ENCODE measurements around the gene CDRT4.

The CDRT4 gene

GRCh38 chr17:15470536-15470935 is 3.1 kb upstream of the CDRT4 start:
- H3K9ac ChIP-seq (ENCODE audit: low read depth, low read length), result no peak overlapping the region

GRCh38 chr17:15469260-15469659 is 1.8 kb upstream of the CDRT4 start:
- Histone ChIP-seq H3K4me2 (ENCODE audit: low read length) (no peak overlapping the region), H3K36me3 (ENCODE audit: insufficient read depth, low read length) (no peaks in the 10 kb centered on the region), H3K4me3 (ENCODE audit: low read length) (no peak overlapping the region), H3K9me3 (replicated peaks; ENCODE audit: low read length) (no peaks in the 10 kb centered on the region), H3K4me1 (ENCODE audit: control insufficient read depth, insufficient read depth, low read length) (peaks cover 11% of the 10 kb centered on the region), H3K9ac (ENCODE audit: low read depth, low read length) (no peak overlapping the region), H3K27me3 (ENCODE audit: control insufficient read depth, insufficient read depth, low read length) (peaks cover 4% of the 10 kb centered on the region)

More at GRCh38 chr17:15470536-15470935, 3.1 kb upstream of the CDRT4 start:
- H3K4me1 ChIP-seq (ENCODE audit: control insufficient read depth, insufficient read depth, low read length), result peaks cover 11% of the 10 kb centered on the region
- peaks cover 4% of the 10 kb centered on the region for H3K27me3 ChIP-seq (ENCODE audit: control insufficient read depth, insufficient read depth, low read length)
- no peaks in the 10 kb centered on the region for H3K9me3 ChIP-seq (replicated peaks; ENCODE audit: low read length)
- H3K4me2 ChIP-seq (ENCODE audit: low read length), result no peak overlapping the region
- no peak overlapping the region for H3K4me3 ChIP-seq (ENCODE audit: low read length)
- no peaks in the 10 kb centered on the region for H3K36me3 ChIP-seq (ENCODE audit: insufficient read depth, low read length)

GRCh38 chr17:15468126-15468525 is 705 bp upstream of the CDRT4 start:
- no peak overlapping the region for H3K4me3 ChIP-seq (ENCODE audit: low read length)
- no peaks in the 10 kb centered on the region for H3K36me3 ChIP-seq (ENCODE audit: insufficient read depth, low read length)
- peaks cover 4% of the 10 kb centered on the region for H3K27me3 ChIP-seq (ENCODE audit: control insufficient read depth, insufficient read depth, low read length)
- no peaks in the 10 kb centered on the region for H3K9me3 ChIP-seq (replicated peaks; ENCODE audit: low read length)
- H3K4me2 ChIP-seq (ENCODE audit: low read length), result no peak overlapping the region
- H3K9ac ChIP-seq (ENCODE audit: low read depth, low read length), result no peak overlapping the region
- peaks cover 22% of the 10 kb centered on the region for H3K4me1 ChIP-seq (ENCODE audit: control insufficient read depth, insufficient read depth, low read length)

GRCh38 chr17:15466131-15466530 is 1.3 kb downstream of the CDRT4 start:
- Histone ChIP-seq H3K27me3 (ENCODE audit: control insufficient read depth, insufficient read depth, low read length) (peaks cover 4% of the 10 kb centered on the region), H3K4me1 (ENCODE audit: control insufficient read depth, insufficient read depth, low read length) (peaks cover 28% of the 10 kb centered on the region), H3K9ac (ENCODE audit: low read depth, low read length) (no peak overlapping the region), H3K36me3 (ENCODE audit: insufficient read depth, low read length) (no peaks in the 10 kb centered on the region), H3K9me3 (replicated peaks; ENCODE audit: low read length) (no peaks in the 10 kb centered on the region), H3K4me2 (ENCODE audit: low read length) (no peak overlapping the region), H3K4me3 (ENCODE audit: low read length) (no peak overlapping the region)

- Histone ChIP-seq H3K4me2 (ENCODE audit: low read length) (no peak overlapping the region), H3K9me3 (replicated peaks; ENCODE audit: low read length) (no peaks in the 10 kb centered on the region), H3K4me1 (ENCODE audit: control insufficient read depth, insufficient read depth, low read length) (peaks cover 28% of the 10 kb centered on the region), H3K9ac (ENCODE audit: low read depth, low read length) (no peak overlapping the region), H3K27me3 (ENCODE audit: control insufficient read depth, insufficient read depth, low read length) (peaks cover 4% of the 10 kb centered on the region), H3K4me3 (ENCODE audit: low read length) (no peak overlapping the region), H3K36me3 (ENCODE audit: insufficient read depth, low read length) (no peaks in the 10 kb centered on the region)
These were observed 2.2 kb downstream of the CDRT4 start for GRCh38 chr17:15465045-15465701.

- Histone ChIP-seq H3K27me3 (ENCODE audit: control insufficient read depth, insufficient read depth, low read length) (peaks cover 4% of the 10 kb centered on the region), H3K4me3 (ENCODE audit: low read length) (no peak overlapping the region), H3K9ac (ENCODE audit: low read depth, low read length) (no peak overlapping the region), H3K4me1 (ENCODE audit: control insufficient read depth, insufficient read depth, low read length) (peaks cover 22% of the 10 kb centered on the region), H3K36me3 (ENCODE audit: insufficient read depth, low read length) (no peaks in the 10 kb centered on the region), H3K9me3 (replicated peaks; ENCODE audit: low read length) (no peaks in the 10 kb centered on the region), H3K4me2 (ENCODE audit: low read length) (no peak overlapping the region)
These were observed 3.0 kb downstream of the CDRT4 start for GRCh38 chr17:15464231-15464985.

GRCh38 chr17:15462976-15463772 is 4.2 kb downstream of the CDRT4 start:
- Histone ChIP-seq H3K9me3 (replicated peaks; ENCODE audit: low read length) (no peaks in the 10 kb centered on the region), H3K4me2 (ENCODE audit: low read length) (peak overlapping the region; percentile 18), H3K4me1 (ENCODE audit: control insufficient read depth, insufficient read depth, low read length) (peaks cover 19% of the 10 kb centered on the region), H3K36me3 (ENCODE audit: insufficient read depth, low read length) (no peaks in the 10 kb centered on the region), H3K4me3 (ENCODE audit: low read length) (no peak overlapping the region), H3K9ac (ENCODE audit: low read depth, low read length) (peak overlapping the region; percentile 31), H3K27me3 (ENCODE audit: control insufficient read depth, insufficient read depth, low read length) (peaks cover 2% of the 10 kb centered on the region)

GRCh38 chr17:15457723-15458094 is 9.7 kb downstream of the CDRT4 start:
- Histone ChIP-seq H3K4me1 (ENCODE audit: control insufficient read depth, insufficient read depth, low read length) (peaks cover 25% of the 10 kb centered on the region), H3K9ac (ENCODE audit: low read depth, low read length) (peak overlapping the region; percentile 6), H3K4me2 (ENCODE audit: low read length) (peak overlapping the region; percentile 55), H3K4me3 (ENCODE audit: low read length) (peak overlapping the region; percentile 37), H3K36me3 (ENCODE audit: insufficient read depth, low read length) (no peaks in the 10 kb centered on the region), H3K27me3 (ENCODE audit: control insufficient read depth, insufficient read depth, low read length) (no peaks in the 10 kb centered on the region), H3K9me3 (replicated peaks; ENCODE audit: low read length) (no peaks in the 10 kb centered on the region)

- Histone ChIP-seq H3K4me3 (ENCODE audit: low read length) (peak overlapping the region; percentile 37), H3K9ac (ENCODE audit: low read depth, low read length) (peak overlapping the region; percentile 6), H3K36me3 (ENCODE audit: insufficient read depth, low read length) (no peaks in the 10 kb centered on the region), H3K4me2 (ENCODE audit: low read length) (peak overlapping the region; percentile 55), H3K27me3 (ENCODE audit: control insufficient read depth, insufficient read depth, low read length) (no peaks in the 10 kb centered on the region), H3K9me3 (replicated peaks; ENCODE audit: low read length) (no peaks in the 10 kb centered on the region), H3K4me1 (ENCODE audit: control insufficient read depth, insufficient read depth, low read length) (peaks cover 22% of the 10 kb centered on the region)
These were observed 10.3 kb downstream of the CDRT4 start for GRCh38 chr17:15456972-15457722.

- H3K36me3 ChIP-seq (ENCODE audit: insufficient read depth, low read length), result no peaks in the 10 kb centered on the region
- H3K4me1 ChIP-seq (ENCODE audit: control insufficient read depth, insufficient read depth, low read length), result peaks cover 27% of the 10 kb centered on the region
- H3K27me3 ChIP-seq (ENCODE audit: control insufficient read depth, insufficient read depth, low read length), result no peaks in the 10 kb centered on the region
- H3K4me3 ChIP-seq (ENCODE audit: low read length), result no peak overlapping the region
- peak overlapping the region; percentile 55 for H3K4me2 ChIP-seq (ENCODE audit: low read length)
- H3K9ac ChIP-seq (ENCODE audit: low read depth, low read length), result peak overlapping the region; percentile 6
- no peaks in the 10 kb centered on the region for H3K9me3 ChIP-seq (replicated peaks; ENCODE audit: low read length)
These were observed 10.9 kb downstream of the CDRT4 start for GRCh38 chr17:15456496-15456895.

GRCh38 chr17:15454346-15454745 is 13.1 kb downstream of the CDRT4 start:
- H3K4me3 ChIP-seq (ENCODE audit: low read length), result no peak overlapping the region
- no peak overlapping the region for H3K4me2 ChIP-seq (ENCODE audit: low read length)
- H3K36me3 ChIP-seq (ENCODE audit: insufficient read depth, low read length), result no peaks in the 10 kb centered on the region
- H3K9me3 ChIP-seq (replicated peaks; ENCODE audit: low read length), result no peaks in the 10 kb centered on the region
- H3K27me3 ChIP-seq (ENCODE audit: control insufficient read depth, insufficient read depth, low read length), result no peaks in the 10 kb centered on the region
- peaks cover 29% of the 10 kb centered on the region for H3K4me1 ChIP-seq (ENCODE audit: control insufficient read depth, insufficient read depth, low read length)
- H3K9ac ChIP-seq (ENCODE audit: low read depth, low read length), result no peak overlapping the region
